ENCODE measurements around the gene IGF1R. TPM values are rescaled to one million over a fixed set of nuclear protein-coding genes. Genes with fewer than 3 reads are reported as not detected.

The IGF1R gene
- total and polyA plus RNA-seq, 12 donors, result 8.6 to 138 (median 66.0) TPM

- no peaks in the 10 kb centered on the region for H3K9me3 ChIP-seq (replicated peaks in 1 of 3)
- TF ChIP-seq POLR2A (IDR thresholded peaks at IDR 0.05) (no peak), CTCF (IDR thresholded peaks at IDR 0.05) (no peak)
- peaks cover 25 to 49% of the 10 kb centered on the region in 2 donors for H3K4me1 ChIP-seq (replicated peaks in 1 of 2)
- WGBS, 4 donors, result 85 to 96% (median 92%) methylated on average over 6 of the region's 6 CpGs
- DNase-seq, result peak in 1 of 7 donors; percentile 49
- H3K27ac ChIP-seq, result peak overlapping the region in 2 of 5 donors; percentile 18 to 22
- no peaks in the 10 kb centered on the region for H3K36me3 ChIP-seq (replicated peaks in 1 of 2)
- no peak overlapping the region for H3K4me3 ChIP-seq
- intact Hi-C loops (cut with DNase I), result no loop called here
- H3K27me3 ChIP-seq, result no peaks in the 10 kb centered on the region
Observed at GRCh38 chr15:98737159-98737558, 88.8 kb downstream of the IGF1R start.

GRCh38 chr15:98737721-98738120 lies 89.4 kb downstream of the IGF1R start:
- DNase-seq, result peak in 5 of 7 donors; percentile 31 to 55 (median 38)
- no peaks in the 10 kb centered on the region for H3K27me3 ChIP-seq
- peak overlapping the region in 2 of 5 donors; percentile 18 to 32 for H3K27ac ChIP-seq
- 46 to 60% (median 56%) methylated on average over 6 to 7 of the region's 7 CpGs for WGBS, 4 donors
- intact Hi-C loops (cut with DNase I), result no loop called here
- H3K9me3 ChIP-seq (replicated peaks in 1 of 3), result no peaks in the 10 kb centered on the region
- H3K4me1 ChIP-seq (replicated peaks in 1 of 2), result peaks cover 25 to 50% of the 10 kb centered on the region in 2 donors
- TF ChIP-seq POLR2A (IDR thresholded peaks at IDR 0.05) (no peak), CTCF (IDR thresholded peaks at IDR 0.05) (no peak)
- H3K4me3 ChIP-seq, result no peak overlapping the region
- no peaks in the 10 kb centered on the region for H3K36me3 ChIP-seq (replicated peaks in 1 of 2)

GRCh38 chr15:98738689-98739401 lies 90.5 kb downstream of the IGF1R start:
- TF ChIP-seq POLR2A (IDR thresholded peaks at IDR 0.05) (no peak), CTCF (IDR thresholded peaks at IDR 0.05) (no peak)
- Histone ChIP-seq H3K4me1 (replicated peaks in 1 of 2) (peaks cover 25 to 50% of the 10 kb centered on the region in 2 donors), H3K9me3 (replicated peaks in 1 of 3) (no peaks in the 10 kb centered on the region), H3K27ac (no peak overlapping the region), H3K4me3 (no peak overlapping the region), H3K36me3 (replicated peaks in 1 of 2) (no peaks in the 10 kb centered on the region), H3K27me3 (no peaks in the 10 kb centered on the region)
- DNase-seq, result no peak
- intact Hi-C loops (cut with DNase I), result no loop called here
- WGBS, 4 donors, result 69 to 79% (median 71%) methylated on average over 9 of the region's 9 CpGs

GRCh38 chr15:98740295-98740694 lies 92.0 kb downstream of the IGF1R start:
- H3K27me3 ChIP-seq, result no peaks in the 10 kb centered on the region
- H3K36me3 ChIP-seq (replicated peaks in 1 of 2), result no peaks in the 10 kb centered on the region
- no peaks in the 10 kb centered on the region for H3K9me3 ChIP-seq (replicated peaks in 1 of 3)
- H3K4me1 ChIP-seq (replicated peaks in 1 of 2), result peaks cover 14 to 41% of the 10 kb centered on the region in 2 donors
- no peak overlapping the region for H3K4me3 ChIP-seq
- 73 to 75% (median 73%) methylated on average over 4 of the region's 4 CpGs for WGBS, 4 donors
- no peak overlapping the region for H3K27ac ChIP-seq
- no peak for DNase-seq
- TF ChIP-seq POLR2A (IDR thresholded peaks at IDR 0.05) (no peak), CTCF (IDR thresholded peaks at IDR 0.05) (no peak)
- intact Hi-C loops (cut with DNase I), result no loop called here

Measured in adrenal gland (tissue), 12 donors.